GM12864 (cell line): Measurements from ENCODE around the gene RELN.

Experiments used
- DNase-seq: peaks from one replicate; pipeline ENCODE4 v3.0.0-alpha.2; 2011; ENCODE audit warnings: low read depth
- H3K4me3 ChIP-seq: 2 replicates; pipeline ENCODE4 v1.5.1; 2011; ENCODE audit warnings: mild to moderate bottlenecking, low read depth, low read length, control low read depth
- CTCF ChIP-seq: IDR thresholded peaks from 2 replicates; pipeline ENCODE4 v1.5.1; 2011; ENCODE audit warnings: low read depth, mild to moderate bottlenecking, moderate library complexity, low read length, control low read depth, inconsistent platforms; ENCODE audit errors: missing control alignments

RELN gene

GRCh38 chr7:103810112-103810744 is 179.2 kb downstream of the RELN start:
- no peak overlapping the region for H3K4me3 ChIP-seq
- no peak for DNase-seq
- no peak for TF ChIP-seq CTCF

GRCh38 chr7:103809229-103809994 is 180.0 kb downstream of the RELN start:
- no peak for TF ChIP-seq CTCF
- no peak overlapping the region for H3K4me3 ChIP-seq
- no peak for DNase-seq

- no peak for TF ChIP-seq CTCF
- H3K4me3 ChIP-seq: no peak overlapping the region
- DNase-seq: no peak
Measured at GRCh38 chr7:103805346-103805745, 184.1 kb downstream of the RELN start.

GRCh38 chr7:103803631-103804030 is 185.8 kb downstream of the RELN start:
- TF ChIP-seq CTCF: no peak
- no peak overlapping the region for H3K4me3 ChIP-seq
- DNase-seq: no peak

GRCh38 chr7:103799298-103799697 is 190.2 kb downstream of the RELN start:
- H3K4me3 ChIP-seq: no peak overlapping the region
- no peak for TF ChIP-seq CTCF
- DNase-seq: no peak

- no peak overlapping the region for H3K4me3 ChIP-seq
- TF ChIP-seq CTCF: no peak
- DNase-seq: no peak
Measured at GRCh38 chr7:103797647-103798307, 191.7 kb downstream of the RELN start.
